HepG2 (cell line): ENCODE data around the gene RGS2. TPM values are rescaled to one million over a fixed set of nuclear protein-coding genes. Genes with fewer than 3 reads are reported as not detected.

ENCODE experiments used
- ATF5 ChIP-seq: sonication (generic); formaldehyde crosslinking; IDR thresholded peaks from 2 replicates; pipeline ENCODE4 v1.4.0; 2020; ENCODE audit warnings: mild to moderate bottlenecking, low read depth, missing genetic modification reagents
- CAMTA2 ChIP-seq: sonication (generic); formaldehyde crosslinking; IDR thresholded peaks from 2 replicates; pipeline ENCODE4 v1.4.0; 2020; ENCODE audit warnings: mild to moderate bottlenecking, missing genetic modification reagents, borderline replicate concordance
- CBX5 ChIP-seq: sonication (generic); formaldehyde crosslinking; IDR thresholded peaks from 2 replicates; pipeline ENCODE4 v1.4.0; 2020; ENCODE audit warnings: missing genetic modification reagents, borderline replicate concordance
- CCDC6 ChIP-seq: sonication (generic); formaldehyde crosslinking; IDR thresholded peaks from 2 replicates; pipeline ENCODE4 v1.8.1; 2022; ENCODE audit warnings: mild to moderate bottlenecking, missing genetic modification reagents, moderate library complexity
- DRAP1 ChIP-seq: IDR thresholded peaks from 2 replicates; pipeline ENCODE4 v1.6.1; 2016; ENCODE audit warnings: missing genetic modification reagents, missing compliant biosample characterization
- ESRRA ChIP-seq: sonication (generic); formaldehyde crosslinking; IDR thresholded peaks from 2 replicates; pipeline ENCODE4 v1.5.1; 2020; ENCODE audit warnings: mild to moderate bottlenecking, low read depth, missing genetic modification reagents
- GABPB1 ChIP-seq: IDR thresholded peaks from 2 replicates; pipeline ENCODE4 v1.6.1; 2016; ENCODE audit warnings: mild to moderate bottlenecking, missing genetic modification reagents, moderate library complexity, missing compliant biosample characterization
- HMG20A ChIP-seq: IDR thresholded peaks from 2 replicates; pipeline ENCODE4 v1.6.1; 2016; ENCODE audit warnings: borderline replicate concordance
- KLF13 ChIP-seq: sonication (generic); formaldehyde crosslinking; IDR thresholded peaks from 2 replicates; pipeline ENCODE4 v1.4.0; 2020; ENCODE audit warnings: mild to moderate bottlenecking, missing genetic modification reagents
- MED8 ChIP-seq: sonication (generic); formaldehyde crosslinking; IDR thresholded peaks from 2 replicates; pipeline ENCODE4 v1.8.1; 2023; ENCODE audit warnings: mild to moderate bottlenecking, missing genetic modification reagents; ENCODE audit not compliant: insufficient replicate concordance
- MXD1 ChIP-seq: sonication (generic); formaldehyde crosslinking; IDR thresholded peaks from 2 replicates; pipeline ENCODE4 v1.4.0; 2020; ENCODE audit warnings: mild to moderate bottlenecking, missing genetic modification reagents
- NFYC ChIP-seq: IDR thresholded peaks from 2 replicates; pipeline ENCODE4 v1.6.1; 2016; ENCODE audit warnings: missing genetic modification reagents, missing compliant biosample characterization
- PHF8 ChIP-seq: sonication (generic); formaldehyde crosslinking; IDR thresholded peaks from 2 replicates; pipeline ENCODE4 v1.5.0; 2020; ENCODE audit warnings: missing genetic modification reagents
- POGZ ChIP-seq: sonication (generic); formaldehyde crosslinking; IDR thresholded peaks from 2 replicates; pipeline ENCODE4 v1.4.0; 2020; ENCODE audit warnings: mild to moderate bottlenecking, missing genetic modification reagents
- REPIN1 ChIP-seq: sonication (generic); formaldehyde crosslinking; IDR thresholded peaks from 2 replicates; pipeline ENCODE4 v1.8.0; 2022; ENCODE audit warnings: missing genetic modification reagents, low read depth, mild to moderate bottlenecking, borderline replicate concordance
- SNAPC4 ChIP-seq: sonication (generic); formaldehyde crosslinking; IDR thresholded peaks from 2 replicates; pipeline ENCODE4 v1.4.0; 2020; ENCODE audit warnings: mild to moderate bottlenecking, missing genetic modification reagents
- SP4 ChIP-seq: sonication (generic); formaldehyde crosslinking; IDR thresholded peaks from 2 replicates; pipeline ENCODE4 v1.8.1; 2023; ENCODE audit warnings: mild to moderate bottlenecking, missing genetic modification reagents
- SRSF4 ChIP-seq: fragments of 200-400 bp; formaldehyde crosslinking; IDR thresholded peaks from one replicate; pipeline ENCODE4 v1.6.1; 2018; ENCODE audit warnings: mild to moderate bottlenecking, low read depth, low read length, moderate library complexity; ENCODE audit not compliant: poor library complexity, severe bottlenecking
- STAG1 ChIP-seq: sonication (generic); formaldehyde crosslinking; IDR thresholded peaks from 2 replicates; pipeline ENCODE4 v1.4.0; 2020; ENCODE audit warnings: missing genetic modification reagents
- ZMYM2 ChIP-seq: sonication (generic); formaldehyde crosslinking; IDR thresholded peaks from 2 replicates; pipeline ENCODE4 v1.8.0; 2022; ENCODE audit warnings: mild to moderate bottlenecking, missing genetic modification reagents
- ZNF710 ChIP-seq: sonication (generic); formaldehyde crosslinking; IDR thresholded peaks from 2 replicates; pipeline ENCODE4 v1.5.0; 2020; ENCODE audit warnings: mild to moderate bottlenecking, missing genetic modification reagents, borderline replicate concordance
- polyA plus RNA-seq, 8 experiments: library from polyadenylated mRNA; depleted of rRNA in 3 of 8; stranded (reverse) in 7 of 8; unstranded in 1 of 8; fragments of >200 nt; fragmentation: Illumina TruSeq in 4 of 8; extraction: Trizol in 4 of 8; gene quantifications; 2 replicates each; pipeline versions ENCODE4 v1.2.1 to v1.2.3, GENCODE V29; 2011 to 2016; ENCODE audit warnings: low read depth in 4 of 8, missing spikeins in 1 of 8, mixed read lengths in 1 of 8; ENCODE audit not compliant: insufficient read depth in 1 of 8
- total RNA-seq, 5 experiments: library from RNA; depleted of rRNA; stranded (reverse); fragments of >200 nt; fragmentation: Illumina TruSeq; extraction: Trizol; gene quantifications; 2 replicates each; pipeline ENCODE4 v1.2.3, GENCODE V29; 2016; ENCODE audit warnings: low read depth in 1 of 5

Gene RGS2
- total and polyA plus RNA-seq, 2 of the 13 experiments (the other 11 are each of a cell fraction or from before 2014, with no cell fraction given) = 0.64 to 1.4 TPM

- TF ChIP-seq PHF8 (CRISPR knock-in tag) (peak; percentile 61), REPIN1 (CRISPR knock-in tag) (peak; percentile 51; the same call in 1 of the 2 replicates), SNAPC4 (CRISPR knock-in tag) (0 out of 2 replicates have a peak, but pooled peaks have one; percentile 46), CAMTA2 (0 out of 2 replicates have a peak, but pooled peaks have one; percentile 29), GABPB1 (CRISPR knock-in tag) (peak; percentile 72; the same call in 1 of the 2 replicates), ZMYM2 (CRISPR knock-in tag) (no peak), ESRRA (0 out of 2 replicates have a peak, but pooled peaks have one; percentile 32), STAG1 (CRISPR knock-in tag) (peak; percentile 50), DRAP1 (CRISPR knock-in tag) (peak; percentile 98), HMG20A (CRISPR knock-in tag) (no peak), SP4 (peak; percentile 86), CBX5 (CRISPR knock-in tag) (no peak), ATF5 (CRISPR knock-in tag) (peak; percentile 71; the same call in 1 of the 2 replicates), POGZ (peak; percentile 91), MXD1 (CRISPR knock-in tag) (peak; percentile 79; the same call in 1 of the 2 replicates), MED8 (CRISPR knock-in tag) (peak; percentile 20), ZNF710 (CRISPR knock-in tag) (no peak), CCDC6 (peak; percentile 92), KLF13 (no peak), SRSF4 (no peak), NFYC (CRISPR knock-in tag) (peak; percentile 77)
Measured at GRCh38 chr1:192808518-192809306, at the start of gene RGS2 (continued).
